Hepatocyte (in vitro differentiated cells): ENCODE measurements around the gene THEM5. TPM values are rescaled to one million over a fixed set of nuclear protein-coding genes. Genes with fewer than 3 reads are reported as not detected.

Source experiments
- DNase-seq: peaks from one replicate; pipeline ENCODE4 v3.0.0-alpha.2; 2016; ENCODE audit warnings: low spot score
- H2AFZ ChIP-seq: fragments of 200-600 bp; sonication (generic); 2 replicates; pipeline ENCODE4 v1.6.0; 2016; ENCODE audit warnings: antibody characterized with exemption, mild to moderate bottlenecking
- H3K27ac ChIP-seq: fragments of 200-600 bp; sonication (generic); 2 replicates; pipeline ENCODE4 v1.5.1; 2016; ENCODE audit warnings: mild to moderate bottlenecking
- H3K27me3 ChIP-seq: fragments of 200-600 bp; sonication (generic); 2 replicates; pipeline ENCODE4 v1.6.1; 2016
- H3K36me3 ChIP-seq: fragments of 200-600 bp; sonication (generic); replicated peaks from 2 replicates; pipeline ENCODE4 v1.5.1; 2016; ENCODE audit warnings: low read depth; ENCODE audit not compliant: insufficient read depth
- H3K4me1 ChIP-seq: fragments of 200-600 bp; sonication (generic); 2 replicates; pipeline ENCODE4 v1.5.1; 2016; ENCODE audit warnings: mild to moderate bottlenecking, moderate library complexity; ENCODE audit not compliant: insufficient read depth
- H3K4me2 ChIP-seq: fragments of 200-600 bp; sonication (generic); 2 replicates; pipeline ENCODE4 v1.6.0; 2016
- H3K4me3 ChIP-seq: fragments of 200-600 bp; sonication (generic); 2 replicates; pipeline ENCODE4 v1.5.1; 2016; ENCODE audit warnings: mild to moderate bottlenecking
- H3K79me2 ChIP-seq: fragments of 200-600 bp; sonication (generic); 2 replicates; pipeline ENCODE4 v1.6.0; 2017; ENCODE audit warnings: mild to moderate bottlenecking
- H3K9me2 ChIP-seq: fragments of 200-600 bp; sonication (generic); replicated peaks from 2 replicates; pipeline ENCODE4 v1.6.0; 2017; ENCODE audit warnings: mild to moderate bottlenecking; ENCODE audit not compliant: insufficient read depth
- H3K9me3 ChIP-seq: fragments of 200-600 bp; sonication (generic); 2 replicates; pipeline ENCODE4 v1.5.1; 2016; ENCODE audit warnings: low read depth, mild to moderate bottlenecking
- H4K20me1 ChIP-seq: fragments of 200-600 bp; sonication (generic); 2 replicates; pipeline ENCODE4 v1.6.0; 2016; ENCODE audit warnings: mild to moderate bottlenecking; ENCODE audit not compliant: insufficient read depth, poor library complexity, severe bottlenecking
- EZH2 ChIP-seq: fragments of 200-600 bp; sonication (generic); IDR thresholded peaks from 2 replicates; pipeline ENCODE4 v1.6.1; 2016; ENCODE audit warnings: antibody characterized with exemption, mild to moderate bottlenecking, borderline replicate concordance
- EZH2phosphoT487 ChIP-seq: fragments of 200-600 bp; sonication (generic); IDR thresholded peaks from one replicate; pipeline ENCODE4 v1.6.1; 2018; ENCODE audit warnings: antibody characterized with exemption, mild to moderate bottlenecking, low read depth, moderate library complexity; ENCODE audit not compliant: unreplicated experiment, severe bottlenecking
- WGBS: methylation state at CpG from one replicate; pipeline ENCODE4 v1.1.6; 2016; ENCODE audit warnings: low lambda C conversion rate; ENCODE audit errors: missing lambda C conversion rate; 5-methylcytosine and 5-hydroxymethylcytosine counted together
- polyA plus RNA-seq: library from polyadenylated mRNA; unstranded; fragments of >200 nt; fragmentation: Nextera tagmentation; extraction: Ambion mirVana; gene quantifications from 2 replicates; pipeline ENCODE4 v1.2.1, GENCODE V29; 2016
- total RNA-seq: library from RNA; depleted of rRNA; stranded (reverse); fragments of >200 nt; gene quantifications from 2 replicates; pipeline ENCODE4 v1.2.3, GENCODE V29; 2014
- TF ChIP-seq, protein P1 (sequence below): fragments of 200-600 bp; sonication (generic); IDR thresholded peaks from 2 replicates; pipeline ENCODE4 v1.5.1; 2016; ENCODE audit warnings: antibody characterized with exemption, mild to moderate bottlenecking; ENCODE audit not compliant: poor library complexity

Gene THEM5
- total and polyA plus RNA-seq, 2 experiments from 2014 or later = 0.21 TPM; not detected in 1

DNA sequence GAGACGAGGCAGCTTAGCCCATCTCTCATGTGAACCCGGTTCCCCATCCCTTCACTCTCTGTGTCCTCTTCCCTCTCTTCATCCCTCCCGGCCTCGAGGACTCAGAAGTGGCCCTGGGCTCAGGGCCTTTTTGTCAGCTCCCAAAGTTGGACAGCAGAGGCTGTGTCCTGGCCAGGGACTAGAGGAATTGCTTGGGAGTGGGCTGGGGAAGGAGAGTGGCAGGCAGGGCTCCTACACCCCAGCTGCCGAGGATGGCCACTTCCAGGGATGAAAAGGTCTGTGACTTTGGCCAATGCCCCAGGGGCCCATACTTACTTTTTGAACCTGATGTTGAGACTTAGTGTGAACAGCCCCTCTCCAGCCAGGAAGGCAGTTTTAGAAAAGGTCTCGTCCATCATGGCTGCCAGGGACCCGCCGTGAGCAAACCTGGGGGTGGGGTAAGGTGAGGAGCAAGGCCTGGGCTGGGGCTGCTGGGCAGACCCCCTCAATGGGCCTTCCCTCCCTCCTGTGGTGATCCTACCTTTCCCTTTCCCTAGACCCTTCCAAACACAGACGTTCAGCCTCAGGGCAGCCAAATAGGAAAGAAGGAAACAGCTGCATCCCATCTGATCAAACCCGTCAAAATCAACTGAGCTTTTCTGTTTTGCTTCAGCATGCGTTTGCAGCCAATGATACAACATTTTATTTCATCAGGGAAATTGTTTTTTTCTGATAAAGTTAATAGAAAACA is 5.5 kb downstream of the THEM5 start:
- Histone ChIP-seq H3K4me1 (no peaks in the 10 kb centered on the region), H2AFZ (no peak overlapping the region), H3K9me2 (no peaks in the 10 kb centered on the region), H3K36me3 (no peaks in the 10 kb centered on the region), H3K27me3 (peaks cover 4% of the 10 kb centered on the region), H4K20me1 (no peaks in the 10 kb centered on the region), H3K27ac (no peak overlapping the region), H3K4me3 (no peak overlapping the region), H3K79me2 (no peaks in the 10 kb centered on the region), H3K4me2 (no peak overlapping the region), H3K9me3 (no peaks in the 10 kb centered on the region)
- TF ChIP-seq, protein P1, sequence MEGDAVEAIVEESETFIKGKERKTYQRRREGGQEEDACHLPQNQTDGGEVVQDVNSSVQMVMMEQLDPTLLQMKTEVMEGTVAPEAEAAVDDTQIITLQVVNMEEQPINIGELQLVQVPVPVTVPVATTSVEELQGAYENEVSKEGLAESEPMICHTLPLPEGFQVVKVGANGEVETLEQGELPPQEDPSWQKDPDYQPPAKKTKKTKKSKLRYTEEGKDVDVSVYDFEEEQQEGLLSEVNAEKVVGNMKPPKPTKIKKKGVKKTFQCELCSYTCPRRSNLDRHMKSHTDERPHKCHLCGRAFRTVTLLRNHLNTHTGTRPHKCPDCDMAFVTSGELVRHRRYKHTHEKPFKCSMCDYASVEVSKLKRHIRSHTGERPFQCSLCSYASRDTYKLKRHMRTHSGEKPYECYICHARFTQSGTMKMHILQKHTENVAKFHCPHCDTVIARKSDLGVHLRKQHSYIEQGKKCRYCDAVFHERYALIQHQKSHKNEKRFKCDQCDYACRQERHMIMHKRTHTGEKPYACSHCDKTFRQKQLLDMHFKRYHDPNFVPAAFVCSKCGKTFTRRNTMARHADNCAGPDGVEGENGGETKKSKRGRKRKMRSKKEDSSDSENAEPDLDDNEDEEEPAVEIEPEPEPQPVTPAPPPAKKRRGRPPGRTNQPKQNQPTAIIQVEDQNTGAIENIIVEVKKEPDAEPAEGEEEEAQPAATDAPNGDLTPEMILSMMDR = no peak
- TF ChIP-seq EZH2 (no peak), EZH2phosphoT487 (no peak)
- WGBS = 74% methylated on average over 11 of the region's 11 CpGs
- no peak for DNase-seq

DNA sequence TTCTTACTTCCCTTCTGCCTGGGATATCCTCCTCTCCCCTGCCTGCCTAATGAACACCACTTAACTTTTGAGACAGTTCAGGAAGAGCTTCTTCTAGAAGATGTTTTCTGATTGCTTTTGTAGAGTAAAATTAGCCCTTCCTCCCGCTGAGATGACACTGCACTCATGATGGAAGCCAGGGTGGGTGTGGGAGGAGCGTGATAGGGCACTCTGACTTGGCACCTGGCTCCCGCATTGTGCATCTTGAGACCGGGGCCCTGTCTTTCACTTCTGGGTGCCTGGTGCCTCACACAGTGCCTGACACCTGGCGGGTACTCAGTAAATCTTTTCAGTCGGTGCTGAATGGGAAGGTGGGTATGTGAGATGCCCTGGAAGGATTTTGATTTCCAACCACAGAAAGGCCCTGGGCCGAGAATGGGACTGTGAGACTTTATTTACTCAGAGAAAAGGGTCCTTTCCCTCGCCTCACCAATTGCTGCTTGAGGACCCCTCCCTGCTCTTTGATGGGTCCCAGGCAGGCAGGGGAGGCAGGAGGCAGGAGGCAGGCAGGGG is 6.8 kb downstream of the THEM5 start:
- H3K4me2 ChIP-seq = no peak overlapping the region
- H3K4me3 ChIP-seq = no peak overlapping the region
- TF ChIP-seq, protein P1 = no peak
- no peak for TF ChIP-seq EZH2
- TF ChIP-seq EZH2phosphoT487 = no peak
- no peak overlapping the region for H3K27ac ChIP-seq
- H3K79me2 ChIP-seq = no peaks in the 10 kb centered on the region
- H3K27me3 ChIP-seq = no peaks in the 10 kb centered on the region
- H3K9me2 ChIP-seq = no peaks in the 10 kb centered on the region
- no peaks in the 10 kb centered on the region for H4K20me1 ChIP-seq
- H3K36me3 ChIP-seq = no peaks in the 10 kb centered on the region
- WGBS = 89% methylated on average over 8 of the region's 8 CpGs
- H2AFZ ChIP-seq = no peak overlapping the region
- no peaks in the 10 kb centered on the region for H3K9me3 ChIP-seq
- DNase-seq = no peak
- no peaks in the 10 kb centered on the region for H3K4me1 ChIP-seq

DNA sequence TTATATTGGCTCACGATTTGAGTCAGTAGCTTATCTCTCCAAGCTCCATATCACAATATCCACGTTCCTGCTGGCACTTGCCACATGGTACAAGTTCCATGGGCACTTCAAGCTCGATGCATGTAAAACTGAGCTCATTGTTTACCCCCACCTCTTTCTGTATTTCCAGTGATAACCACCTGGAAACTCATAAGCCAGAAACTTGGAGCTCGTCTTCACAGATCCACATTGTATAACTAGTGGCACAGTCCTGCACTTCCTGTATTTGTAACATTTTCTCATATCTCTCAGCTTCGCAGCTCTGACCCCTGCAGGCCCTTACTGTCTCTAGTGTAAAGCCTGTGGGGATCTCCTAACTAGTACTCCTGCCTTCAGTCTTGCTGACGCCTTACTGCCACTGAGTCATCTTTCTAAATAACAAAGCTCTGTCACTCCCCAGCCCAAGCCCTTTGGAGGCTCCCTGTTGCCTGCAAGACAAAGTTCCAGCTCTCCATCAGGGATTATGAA is 7.4 kb downstream of the THEM5 start:
- 43% methylated on average over 6 of the region's 6 CpGs for WGBS
- H3K4me3 ChIP-seq = no peak overlapping the region
- no peaks in the 10 kb centered on the region for H3K4me1 ChIP-seq
- no peaks in the 10 kb centered on the region for H3K9me2 ChIP-seq
- no peaks in the 10 kb centered on the region for H3K79me2 ChIP-seq
- peak overlapping the region; percentile 6 for H3K27ac ChIP-seq
- no peak for TF ChIP-seq EZH2
- no peak for TF ChIP-seq EZH2phosphoT487
- TF ChIP-seq, protein P1 = no peak
- H2AFZ ChIP-seq = no peak overlapping the region
- H4K20me1 ChIP-seq = no peaks in the 10 kb centered on the region
- H3K4me2 ChIP-seq = no peak overlapping the region
- H3K36me3 ChIP-seq = no peaks in the 10 kb centered on the region
- peak; percentile 51 for DNase-seq
- peaks cover 4% of the 10 kb centered on the region for H3K27me3 ChIP-seq
- no peaks in the 10 kb centered on the region for H3K9me3 ChIP-seq
